H1 (cell line): ENCODE data around the gene PFKFB1. TPM values are rescaled to one million over a fixed set of nuclear protein-coding genes. Genes with fewer than 3 reads are reported as not detected.

Experiments used
- CTCF ChIA-PET: fragments of 300-600 bp; sonication (Branson Sonifier 250); formaldehyde crosslinking; loops from one replicate; lab custom pipeline; 2021; ENCODE audit not compliant: partially characterized antibody; lab: Charles Lee
- POLR2A ChIA-PET: fragments of 300-600 bp; sonication (Branson Sonifier 250); formaldehyde crosslinking; loops from one replicate; lab custom pipeline; 2021; ENCODE audit warnings: inconsistent platforms; ENCODE audit not compliant: partially characterized antibody; lab: Charles Lee
- DNase-seq, 2 experiments: peaks; one replicate each; pipeline versions ENCODE4 v3.0.0 to v3.0.0-alpha.2; 2010 to 2022; ENCODE audit warnings: low spot score in 2 of 2, low read depth in 1 of 2, mixed read lengths in 1 of 2
- FAIRE-seq: peaks from 2 replicates; lab custom pipeline; 2011; peaks lifted over from hg19 to GRCh38; lab: Jason Lieb, UNC
- H2AFZ ChIP-seq: 2 replicates; pipeline ENCODE4 v1.8.1; 2012; ENCODE audit warnings: low read length, inconsistent platforms
- H2AK5ac ChIP-seq: 2 replicates; pipeline ENCODE4 v1.6.1; 2013; ENCODE audit warnings: low read depth, low read length
- H2BK120ac ChIP-seq: replicated peaks from 2 replicates; pipeline ENCODE3; 2013; ENCODE audit warnings: low read depth, low read length, inconsistent platforms
- H2BK12ac ChIP-seq: 2 replicates; pipeline ENCODE4 v1.6.1; 2013; ENCODE audit warnings: low read depth, low read length
- H2BK15ac ChIP-seq: 2 replicates; pipeline ENCODE4 v1.6.1; 2013; ENCODE audit warnings: low read length
- H2BK20ac ChIP-seq: 2 replicates; pipeline ENCODE4 v1.6.1; 2013; ENCODE audit warnings: low read length
- H2BK5ac ChIP-seq: 2 replicates; pipeline ENCODE4 v1.6.1; 2013; ENCODE audit warnings: low read depth, low read length
- H3K14ac ChIP-seq: 2 replicates; pipeline ENCODE4 v1.6.1; 2013; ENCODE audit warnings: inconsistent platforms; ENCODE audit not compliant: insufficient read length
- H3K18ac ChIP-seq: 2 replicates; pipeline ENCODE4 v1.6.1; 2013; ENCODE audit warnings: low read length; ENCODE audit errors: extremely low read depth
- H3K23ac ChIP-seq: 2 replicates; pipeline ENCODE4 v1.6.1; 2013; ENCODE audit warnings: inconsistent platforms; ENCODE audit not compliant: insufficient read length
- H3K23me2 ChIP-seq: 2 replicates; pipeline ENCODE4 v1.6.1; 2013; ENCODE audit warnings: low read depth, low read length
- H3K27ac ChIP-seq: 2 replicates; pipeline ENCODE4 v1.6.1; 2011; ENCODE audit warnings: low read depth, low read length, inconsistent platforms
- H3K27me3 ChIP-seq, 4 experiments: replicated peaks in 1 of 4; 1 replicate in 1 of 4; 2 replicates in 3 of 4; pipeline versions ENCODE4 v1.6.1 to v1.8.1; 2011 to 2013; ENCODE audit warnings: low read length in 3 of 4, mild to moderate bottlenecking in 3 of 4, inconsistent platforms in 2 of 4, mixed read lengths in 2 of 4, moderate library complexity in 1 of 4; ENCODE audit not compliant: control insufficient read depth in 3 of 4, insufficient read depth in 3 of 4; ENCODE audit errors: extremely low read depth in 1 of 4
- H3K36me3 ChIP-seq, 4 experiments: 2 replicates each; pipeline versions ENCODE4 v1.6.1 to v1.8.1; 2011 to 2013; ENCODE audit warnings: mild to moderate bottlenecking in 4 of 4, low read length in 3 of 4, moderate library complexity in 2 of 4, control low read depth in 1 of 4, inconsistent platforms in 1 of 4; ENCODE audit not compliant: insufficient read depth in 4 of 4, control insufficient read depth in 2 of 4
- H3K4ac ChIP-seq: replicated peaks from 2 replicates; pipeline ENCODE3; 2013; ENCODE audit warnings: low read length, low read depth, mixed read lengths, inconsistent platforms; ENCODE audit not compliant: insufficient read length
- H3K4me1 ChIP-seq, 4 experiments: replicated peaks in 1 of 4; 1 replicate in 1 of 4; 2 replicates in 3 of 4; pipeline versions ENCODE4 v1.6.1 to v1.8.1; 2011 to 2013; ENCODE audit warnings: low read length in 3 of 4, inconsistent platforms in 2 of 4, mixed read lengths in 1 of 4; ENCODE audit not compliant: insufficient read depth in 4 of 4, control insufficient read depth in 3 of 4
- H3K4me2 ChIP-seq, 2 experiments: 2 replicates each; pipeline versions ENCODE4 v1.6.1 to v1.8.1; 2011 to 2013; ENCODE audit warnings: low read depth in 2 of 2, low read length in 2 of 2, control low read depth in 1 of 2, inconsistent platforms in 1 of 2, mild to moderate bottlenecking in 1 of 2; ENCODE audit not compliant: insufficient read depth in 1 of 2
- H3K4me3 ChIP-seq, 4 experiments: fragments of 200-600, 300-600 bp in 1 of 4; sonication (generic), shearing (Covaris generic), sonication (Bioruptor Twin) in 1 of 4; 2 replicates each; pipeline versions ENCODE4 v1.5.1 to v1.8.1; 2011 to 2016; ENCODE audit warnings: low read length in 4 of 4, low read depth in 3 of 4, control low read depth in 2 of 4, inconsistent platforms in 2 of 4, mild to moderate bottlenecking in 2 of 4, mixed read lengths in 1 of 4, moderate library complexity in 1 of 4; ENCODE audit not compliant: insufficient read depth in 2 of 4; ENCODE audit errors: extremely low read depth in 1 of 4
- H3K56ac ChIP-seq: replicated peaks from 2 replicates; pipeline ENCODE3; 2013; ENCODE audit warnings: low read depth, mild to moderate bottlenecking, mixed read lengths, low read length, inconsistent platforms; ENCODE audit not compliant: insufficient read length
- H3K79me1 ChIP-seq: 2 replicates; pipeline ENCODE4 v1.6.1; 2013; ENCODE audit warnings: low read depth, low read length, control low read depth
- H3K79me2 ChIP-seq, 2 experiments: 2 replicates each; pipeline versions ENCODE4 v1.6.1 to v1.8.1; 2012 to 2013; ENCODE audit warnings: low read length in 2 of 2, mild to moderate bottlenecking in 2 of 2, inconsistent platforms in 1 of 2; ENCODE audit not compliant: insufficient read depth in 2 of 2, control insufficient read depth in 1 of 2
- H3K9ac ChIP-seq, 4 experiments: replicated peaks in 1 of 4; 1 replicate in 1 of 4; 2 replicates in 3 of 4; pipeline versions ENCODE4 v1.6.1 to v1.8.1; 2011 to 2013; ENCODE audit warnings: low read depth in 3 of 4, low read length in 3 of 4, control low read depth in 2 of 4, mild to moderate bottlenecking in 2 of 4, moderate library complexity in 2 of 4, inconsistent platforms in 1 of 4; ENCODE audit errors: extremely low read depth in 1 of 4
- H3K9me3 ChIP-seq, 2 experiments: 2 replicates each; pipeline versions ENCODE4 v1.6.1 to v1.8.1; 2012 to 2013; ENCODE audit warnings: mild to moderate bottlenecking in 2 of 2, moderate library complexity in 2 of 2, control low read depth in 1 of 2, inconsistent platforms in 1 of 2, low read depth in 1 of 2, low read length in 1 of 2, mixed read lengths in 1 of 2; ENCODE audit not compliant: insufficient read depth in 2 of 2
- H4K20me1 ChIP-seq, 2 experiments: replicated peaks in 1 of 2; 2 replicates each; pipeline versions ENCODE3 to v1.8.1; 2011 to 2013; ENCODE audit warnings: inconsistent platforms in 2 of 2, low read length in 2 of 2, mild to moderate bottlenecking in 1 of 2; ENCODE audit not compliant: insufficient read depth in 2 of 2, control insufficient read depth in 1 of 2
- H4K5ac ChIP-seq: 2 replicates; pipeline ENCODE4 v1.6.1; 2013; ENCODE audit warnings: low read length, low read depth, mixed read lengths, inconsistent platforms; ENCODE audit not compliant: insufficient read length
- H4K8ac ChIP-seq: 2 replicates; pipeline ENCODE4 v1.8.0; 2013; ENCODE audit warnings: mild to moderate bottlenecking, moderate library complexity, low read length, inconsistent platforms; ENCODE audit not compliant: insufficient read depth; ENCODE audit errors: extremely low read depth
- H4K91ac ChIP-seq: replicated peaks from 2 replicates; pipeline ENCODE3; 2013; ENCODE audit warnings: low read length, mixed read lengths, inconsistent platforms; ENCODE audit not compliant: insufficient read length
- E2F6 ChIP-seq: IDR thresholded peaks from 2 replicates; pipeline ENCODE4 v1.6.1; 2012; ENCODE audit warnings: inconsistent platforms
- EP300 ChIP-seq, 2 experiments: IDR thresholded peaks; 1 replicate in 1 of 2; 2 replicates in 1 of 2; pipeline ENCODE4 v1.6.1; 2011 to 2012; ENCODE audit warnings: low read depth in 2 of 2, low read length in 2 of 2, mild to moderate bottlenecking in 2 of 2, borderline replicate concordance in 1 of 2, inconsistent platforms in 1 of 2, moderate library complexity in 1 of 2
- SP1 ChIP-seq: IDR thresholded peaks from 2 replicates; pipeline ENCODE4 v1.6.1; 2011; ENCODE audit warnings: low read depth, low read length
- WGBS, 2 experiments: shearing (Covaris generic) in 1 of 2; methylation state at CpG; one replicate each; pipeline versions ENCODE4 v1.1.6 to v1.1.7; 2013 to 2015; ENCODE audit warnings: low lambda C conversion rate in 2 of 2, mixed read lengths in 2 of 2, inconsistent platforms in 1 of 2, low coverage in 1 of 2, missing lambda C conversion rate in 1 of 2; ENCODE audit not compliant: insufficient replicate concordance in 2 of 2, insufficient coverage in 1 of 2, insufficient read length in 1 of 2; ENCODE audit errors: extremely low coverage in 1 of 2, missing lambda C conversion rate in 1 of 2; 5-methylcytosine and 5-hydroxymethylcytosine counted together
- polyA plus RNA-seq, 7 experiments: library from polyadenylated mRNA; depleted of rRNA in 3 of 7; stranded (reverse) in 5 of 7; unstranded in 2 of 7; fragments of >200 nt in 5 of 7; fragments of 200-250 nt in 2 of 7; gene quantifications; 1 replicate in 5 of 7; 2 replicates in 1 of 7; 4 replicates in 1 of 7; pipeline versions ENCODE4 v1.2.1 to v1.2.3, GENCODE V29; 2011 to 2013; ENCODE audit warnings: missing spikeins in 2 of 7, mixed read lengths in 2 of 7
- total RNA-seq: library from RNA; stranded (reverse); fragmentation: NEBNext Ultra II Directional; extraction: Animal tissue kit (Norgen Biotek cat#: 25700); gene quantifications from 2 replicates; pipeline ENCODE4 v1.2.1, GENCODE V29; 2021

Gene PFKFB1
- total and polyA plus RNA-seq, 2 of the 8 experiments (the other 6 are each of a cell fraction or from before 2014, with no cell fraction given) = 0.26 to 0.30 TPM

GRCh38 chrX:55006827-55007621, 13.0 kb upstream of the PFKFB1 start:
- CTCF ChIA-PET = no interaction called here
- FAIRE-seq = no peak

More at GRCh38 chrX:55006827-55007621, 13.0 kb upstream of the PFKFB1 start:
- Histone ChIP-seq H3K4me1 (no peaks in the 10 kb centered on the region), H3K4me2 (no peak overlapping the region), H3K9me3 (no peaks in the 10 kb centered on the region), H3K23me2 (no peaks in the 10 kb centered on the region), H4K20me1 (no peaks in the 10 kb centered on the region), H2BK120ac (no peak overlapping the region), H3K27me3 (no peaks in the 10 kb centered on the region), H2BK5ac (no peak overlapping the region), H3K36me3 (peaks cover 0 to 32% (median 20%) of the 10 kb centered on the region in 4 experiments; a peak in 6 of 8 replicates), H3K9ac (no peak overlapping the region), H2BK12ac (no peak overlapping the region), H4K5ac (no peak overlapping the region), H2BK15ac (no peak overlapping the region), H2AK5ac (no peak overlapping the region), H3K18ac (no peak overlapping the region), H2BK20ac (no peak overlapping the region), H4K91ac (no peak overlapping the region), H3K27ac (no peak overlapping the region), H4K8ac (no peak overlapping the region), H2AFZ (no peak overlapping the region), H3K4me3 (no peak overlapping the region), H3K79me1 (no peaks in the 10 kb centered on the region), H3K79me2 (no peaks in the 10 kb centered on the region), H3K56ac (no peak overlapping the region), H3K4ac (no peak overlapping the region), H3K14ac (no peak overlapping the region), H3K23ac (no peak overlapping the region)
- DNase-seq = no peak
- WGBS, 2 experiments = 80% methylated on average over 9 of the region's 18 CpGs; no CpG with 5 or more reads in 1 of the 2 experiments
- TF ChIP-seq SP1 (no peak), E2F6 (no peak), EP300 (IDR thresholded peaks at IDR 0.05; ENCODE audit: borderline replicate concordance in 1 of 2, low read depth in 2 of 2, low read length in 2 of 2) (no peak)
- POLR2A ChIA-PET = no interaction called here
